GM12892 (cell line): ENCODE results near the gene HCK.

Experiments
- POLR2A ChIP-seq: IDR thresholded peaks from 2 replicates; pipeline ENCODE4 v1.6.1; 2011; ENCODE audit warnings: low read depth, low read length, control low read depth
- POLR2AphosphoS5 ChIP-seq: IDR thresholded peaks from 2 replicates; pipeline ENCODE4 v1.6.1; 2011; ENCODE audit warnings: low read depth, low read length, control low read depth
- TAF1 ChIP-seq: IDR thresholded peaks from 2 replicates; pipeline ENCODE4 v1.6.1; 2011; ENCODE audit warnings: low read depth, mild to moderate bottlenecking, control low read depth, low read length, borderline replicate concordance

DNA sequence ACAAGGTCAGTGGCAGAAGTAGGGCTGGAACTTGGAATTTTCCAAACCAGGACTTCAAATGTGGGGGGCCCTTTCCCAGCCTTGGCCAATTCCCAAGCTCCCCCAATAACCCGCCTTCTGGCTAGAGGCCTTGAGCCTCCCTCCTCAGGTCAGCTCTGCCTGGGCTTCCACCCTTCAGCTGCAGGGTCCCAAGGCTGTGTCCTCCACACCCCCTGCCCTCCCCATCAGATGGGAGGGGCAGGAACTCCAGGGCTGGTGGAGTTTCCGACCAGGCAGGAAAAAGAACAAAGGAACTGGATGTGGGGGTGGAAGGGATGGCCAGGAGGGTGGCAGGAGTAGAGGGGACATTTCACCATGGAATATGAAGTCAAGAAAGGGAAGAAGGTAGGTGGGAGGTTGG is 41.9 kb upstream of the HCK start, which contains the start of gene CCM2L:
- TF ChIP-seq POLR2A (no peak), POLR2AphosphoS5 (no peak), TAF1 (no peak)
